HG03045 (cell line): ENCODE data around the gene RIMBP2.

ENCODE experiments used
- ATAC-seq: cut with Tn5 transposase; IDR thresholded peaks from one replicate; pipeline ENCODE4 v1.9.1; 2021; ENCODE audit warnings: mild to moderate bottlenecking, moderate library complexity; ENCODE audit not compliant: unreplicated experiment

Gene RIMBP2

GRCh38 chr12:130555221-130555620 is 160.9 kb downstream of the RIMBP2 start:
- no peak for ATAC-seq

GRCh38 chr12:130552483-130552996 is 163.6 kb downstream of the RIMBP2 start:
- ATAC-seq = no peak

- ATAC-seq = no peak
Observed at GRCh38 chr12:130549361-130549760, 166.7 kb downstream of the RIMBP2 start.

GRCh38 chr12:130547480-130548155 is 168.5 kb downstream of the RIMBP2 start:
- ATAC-seq = no peak

GRCh38 chr12:130546494-130546893 is 169.6 kb downstream of the RIMBP2 start:
- ATAC-seq = no peak

- no peak for ATAC-seq
Observed at GRCh38 chr12:130545475-130545874, 170.6 kb downstream of the RIMBP2 start.

- ATAC-seq = no peak
Observed at GRCh38 chr12:130540376-130540775, 175.7 kb downstream of the RIMBP2 start.

- ATAC-seq = no peak
Observed at GRCh38 chr12:130538343-130539095, 177.6 kb downstream of the RIMBP2 start.

- no peak for ATAC-seq
Observed at GRCh38 chr12:130537655-130538054, 178.4 kb downstream of the RIMBP2 start.

GRCh38 chr12:130537051-130537450 is 179.0 kb downstream of the RIMBP2 start:
- ATAC-seq = no peak

GRCh38 chr12:130530429-130530828 is 185.7 kb downstream of the RIMBP2 start:
- ATAC-seq = no peak

GRCh38 chr12:130529781-130530180 is 186.3 kb downstream of the RIMBP2 start:
- ATAC-seq = no peak

GRCh38 chr12:130527239-130527638 is 188.9 kb downstream of the RIMBP2 start:
- no peak for ATAC-seq

- no peak for ATAC-seq
Observed at GRCh38 chr12:130526813-130527212, 189.3 kb downstream of the RIMBP2 start.

- ATAC-seq = no peak
Observed at GRCh38 chr12:130525384-130526172, 190.5 kb downstream of the RIMBP2 start.

GRCh38 chr12:130524759-130525158 is 191.3 kb downstream of the RIMBP2 start:
- no peak for ATAC-seq

- no peak for ATAC-seq
Observed at GRCh38 chr12:130523863-130524614, 192.1 kb downstream of the RIMBP2 start.

- no peak for ATAC-seq
Observed at GRCh38 chr12:130523208-130523607, 192.9 kb downstream of the RIMBP2 start.

- ATAC-seq = no peak
Observed at GRCh38 chr12:130522244-130522834, 193.8 kb downstream of the RIMBP2 start.

GRCh38 chr12:130521375-130522124 is 194.5 kb downstream of the RIMBP2 start:
- no peak for ATAC-seq
